Mesodermal cell (in vitro differentiated cells): Measurements from ENCODE around the gene SLC16A6.
"Not testable (repeated sequence)": the region's sequence is repeated elsewhere in the genome, so short reads cannot be mapped to it uniquely, and the experiment has no call there.

Source experiments
- H3K27ac ChIP-seq: 2 replicates; pipeline ENCODE4 v1.7.0; 2013; ENCODE audit warnings: mild to moderate bottlenecking, low read depth, low read length, moderate library complexity; ENCODE audit not compliant: severe bottlenecking
- H3K36me3 ChIP-seq: 2 replicates; pipeline ENCODE4 v1.7.1; 2013; ENCODE audit warnings: mild to moderate bottlenecking, low read length, moderate library complexity; ENCODE audit not compliant: control insufficient read depth, insufficient read depth
- H3K4me1 ChIP-seq: one replicate; pipeline ENCODE4 v1.7.1; 2013; ENCODE audit warnings: mild to moderate bottlenecking, low read length; ENCODE audit not compliant: insufficient read depth, control insufficient read depth, poor library complexity, severe bottlenecking
- H3K4me3 ChIP-seq: 2 replicates; pipeline ENCODE4 v1.7.0; 2013; ENCODE audit warnings: low read length, control low read depth, mild to moderate bottlenecking; ENCODE audit not compliant: insufficient read depth, poor library complexity, severe bottlenecking; ENCODE audit errors: extremely low read depth
- H3K9me3 ChIP-seq: 2 replicates; pipeline ENCODE4 v1.7.1; 2013; ENCODE audit warnings: mild to moderate bottlenecking, low read length, moderate library complexity; ENCODE audit not compliant: control insufficient read depth
- WGBS, 2 experiments: methylation state at CpG; one replicate each; pipeline ENCODE4 v1.1.5; 2013; ENCODE audit warnings: missing lambda C conversion rate in 2 of 2; ENCODE audit not compliant: insufficient coverage in 2 of 2; 5-methylcytosine and 5-hydroxymethylcytosine counted together

SLC16A6 gene

GRCh38 chr17:68289473-68289872 is 1.5 kb downstream of the SLC16A6 start:
- H3K4me1 ChIP-seq: peaks cover 3% of the 10 kb centered on the region
- H3K9me3 ChIP-seq: no peaks in the 10 kb centered on the region
- WGBS, 2 experiments: 59% methylated on average over 7 of the region's 7 CpGs
- H3K36me3 ChIP-seq: no peaks in the 10 kb centered on the region
- H3K27ac ChIP-seq: no peak overlapping the region
- no peak overlapping the region for H3K4me3 ChIP-seq

GRCh38 chr17:68288804-68289203 is 2.1 kb downstream of the SLC16A6 start:
- H3K4me3 ChIP-seq: no peak overlapping the region
- H3K27ac ChIP-seq: no peak overlapping the region
- H3K9me3 ChIP-seq: no peaks in the 10 kb centered on the region
- H3K4me1 ChIP-seq: peaks cover 3% of the 10 kb centered on the region
- 82 to 94% methylated on average over 4 of the region's 7 CpGs for WGBS, 2 experiments
- H3K36me3 ChIP-seq: no peaks in the 10 kb centered on the region

- Histone ChIP-seq H3K27ac (no peak overlapping the region), H3K4me3 (no peak overlapping the region), H3K36me3 (no peaks in the 10 kb centered on the region), H3K4me1 (peaks cover 3% of the 10 kb centered on the region), H3K9me3 (no peaks in the 10 kb centered on the region)
- 96 to 100% methylated on average over 2 of the region's 5 CpGs for WGBS, 2 experiments
Measured at GRCh38 chr17:68288375-68288774, 2.6 kb downstream of the SLC16A6 start.

- not testable (repeated sequence) for H3K36me3 ChIP-seq
- WGBS, 2 experiments: no CpG with 5 or more reads among the region's 6 CpGs
Measured at GRCh38 chr17:68281965-68282364, 9.0 kb downstream of the SLC16A6 start.

GRCh38 chr17:68277807-68278206 is 13.1 kb downstream of the SLC16A6 start:
- Histone ChIP-seq H3K27ac (no peak overlapping the region), H3K36me3 (no peaks in the 10 kb centered on the region)
- 100% methylated on average over 4 of the region's 5 CpGs for WGBS, 2 experiments

More at GRCh38 chr17:68281965-68282364, 9.0 kb downstream of the SLC16A6 start:
- not testable (repeated sequence) for H3K27ac ChIP-seq, H3K9me3 ChIP-seq, H3K4me1 ChIP-seq, H3K4me3 ChIP-seq

GRCh38 chr17:68276339-68276738 is 14.6 kb downstream of the SLC16A6 start:
- H3K36me3 ChIP-seq, H3K9me3 ChIP-seq, H3K4me1 ChIP-seq, H3K4me3 ChIP-seq, H3K27ac ChIP-seq: not testable (repeated sequence)
- WGBS, 2 experiments: 92% methylated on average over 2 of the region's 3 CpGs; no CpG with 5 or more reads in 1 of the 2 experiments

More at GRCh38 chr17:68277807-68278206, 13.1 kb downstream of the SLC16A6 start:
- Histone ChIP-seq H3K4me3 (no peak overlapping the region), H3K4me1 (no peaks in the 10 kb centered on the region), H3K9me3 (peaks cover 7% of the 10 kb centered on the region)

- Histone ChIP-seq H3K4me1 (no peaks in the 10 kb centered on the region), H3K4me3 (no peak overlapping the region), H3K36me3 (no peaks in the 10 kb centered on the region), H3K27ac (no peak overlapping the region), H3K9me3 (peaks cover 7% of the 10 kb centered on the region)
- 95 to 98% methylated on average over 8 to 10 of the region's 11 CpGs for WGBS, 2 experiments
Measured at GRCh38 chr17:68273722-68274121, 17.2 kb downstream of the SLC16A6 start.

DNA sequence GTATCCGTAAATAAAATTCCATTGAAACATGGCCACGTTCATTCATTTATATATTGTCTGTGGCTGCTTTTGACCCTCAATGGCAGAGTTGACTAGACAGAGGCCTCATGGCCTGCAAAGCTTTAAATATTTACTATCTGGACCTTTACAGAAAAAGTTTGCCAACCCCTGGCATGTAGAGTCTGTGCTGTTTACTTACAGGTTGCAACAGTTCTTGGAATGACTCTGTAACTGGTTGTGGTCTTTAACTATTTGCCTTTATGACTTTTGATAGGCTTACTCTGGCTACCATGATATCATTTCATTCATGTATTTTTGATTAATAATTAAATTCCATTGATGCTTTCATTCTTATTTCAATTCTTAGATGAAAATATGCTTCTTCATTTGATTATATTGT is 25.1 kb downstream of the SLC16A6 start:
- H3K4me1 ChIP-seq, H3K9me3 ChIP-seq, H3K4me3 ChIP-seq, H3K27ac ChIP-seq, H3K36me3 ChIP-seq: not testable (repeated sequence)
- WGBS, 2 experiments: 100% methylated on average over 1 of the region's 2 CpGs; no CpG with 5 or more reads in 1 of the 2 experiments

- not testable (repeated sequence) for H3K4me1 ChIP-seq, H3K9me3 ChIP-seq, H3K4me3 ChIP-seq, H3K36me3 ChIP-seq, H3K27ac ChIP-seq
- WGBS, 2 experiments: 91 to 100% methylated on average over 1 of the region's 9 CpGs
Measured at GRCh38 chr17:68263101-68263681, 27.7 kb downstream of the SLC16A6 start.

DNA sequence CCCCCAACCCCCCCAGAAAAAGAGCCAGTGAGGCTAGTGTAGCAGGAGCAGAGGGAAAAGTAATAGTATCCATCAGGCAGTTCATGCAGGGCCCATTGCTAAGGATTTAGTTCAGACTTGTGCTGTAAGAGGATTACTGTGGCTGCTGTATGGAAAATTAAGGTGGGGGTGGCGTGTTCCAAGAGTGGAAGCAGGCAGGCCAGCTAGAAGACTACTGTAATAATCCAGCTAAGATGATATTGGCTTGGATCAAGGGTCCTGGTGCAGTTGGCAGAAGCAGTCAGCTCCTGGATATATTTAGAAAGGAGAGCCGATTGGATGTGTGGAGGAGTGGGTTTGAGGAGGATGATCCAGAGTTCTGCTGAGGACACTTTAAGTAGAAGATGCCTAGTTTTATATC is 28.5 kb downstream of the SLC16A6 start:
- WGBS, 2 experiments: 80 to 88% methylated on average over 2 of the region's 2 CpGs
- not testable (repeated sequence) for H3K9me3 ChIP-seq, H3K4me3 ChIP-seq, H3K36me3 ChIP-seq, H3K4me1 ChIP-seq, H3K27ac ChIP-seq

- 94 to 95% methylated on average over 4 to 6 of the region's 9 CpGs for WGBS, 2 experiments
- H3K4me1 ChIP-seq: no peaks in the 10 kb centered on the region
- no peak overlapping the region for H3K4me3 ChIP-seq
- H3K27ac ChIP-seq: no peak overlapping the region
- H3K36me3 ChIP-seq: peaks cover 21% of the 10 kb centered on the region
- H3K9me3 ChIP-seq: no peaks in the 10 kb centered on the region
Measured at GRCh38 chr17:68260051-68260762, 30.7 kb downstream of the SLC16A6 start.
